HEK293 (cell line): ENCODE results near the gene BATF3.
A peak's percentile ranks its signal among the peaks of the same experiment; 100 is the strongest.

Experiments used
- HOXA7 ChIP-seq: sonication (generic); formaldehyde crosslinking; IDR thresholded peaks from 2 replicates; pipeline ENCODE4 v1.8.1; 2022; ENCODE audit warnings: missing genetic modification reagents, borderline replicate concordance
- PRDM1 ChIP-seq: fragments of 450-650 bp; formaldehyde crosslinking; IDR thresholded peaks from 2 replicates; pipeline ENCODE4; 2016; ENCODE audit warnings: missing biosample characterization, missing genetic modification characterization
- PRDM6 ChIP-seq: fragments of 450-650 bp; formaldehyde crosslinking; IDR thresholded peaks from 2 replicates; pipeline ENCODE4 v1.5.1; 2017; ENCODE audit warnings: missing biosample characterization, missing genetic modification characterization
- SCRT1 ChIP-seq: fragments of 450-650 bp; formaldehyde crosslinking; IDR thresholded peaks from 2 replicates; pipeline ENCODE4 v1.5.1; 2016; ENCODE audit warnings: missing biosample characterization, missing genetic modification characterization, borderline replicate concordance
- SP7 ChIP-seq: fragments of 450-650 bp; formaldehyde crosslinking; IDR thresholded peaks from 2 replicates; pipeline ENCODE4 v1.5.1; 2016; ENCODE audit warnings: missing biosample characterization, missing genetic modification characterization
- TCF7L2 ChIP-seq: IDR thresholded peaks from 2 replicates; pipeline ENCODE4 v1.6.1; 2011; ENCODE audit warnings: low read depth, mild to moderate bottlenecking, inconsistent platforms, low read length, moderate library complexity, borderline replicate concordance
- WT1 ChIP-seq: fragments of 450-650 bp; formaldehyde crosslinking; IDR thresholded peaks from 2 replicates; pipeline ENCODE4 v1.5.1; 2016; ENCODE audit warnings: missing biosample characterization, missing genetic modification characterization
- ZBTB11 ChIP-seq: fragments of 450-650 bp; formaldehyde crosslinking; conservative IDR thresholded peaks from 2 replicates; pipeline ENCODE4 v1.5.1; 2016; ENCODE audit warnings: low read depth, missing biosample characterization, missing genetic modification characterization
- ZBTB7A ChIP-seq: fragments of 450-650 bp; formaldehyde crosslinking; IDR thresholded peaks from 2 replicates; pipeline ENCODE4 v1.5.1; 2016; ENCODE audit warnings: low read depth, missing biosample characterization, missing genetic modification characterization
- ZNF114 ChIP-seq: fragments of 450-650 bp; formaldehyde crosslinking; IDR thresholded peaks from 2 replicates; pipeline ENCODE4 v1.5.0; 2017; ENCODE audit warnings: missing biosample characterization, missing genetic modification characterization
- ZNF146 ChIP-seq: fragments of 450-650 bp; formaldehyde crosslinking; IDR thresholded peaks from 2 replicates; pipeline ENCODE4 v1.5.1; 2016; ENCODE audit warnings: missing biosample characterization, missing genetic modification characterization
- ZNF169 ChIP-seq: fragments of 450-650 bp; formaldehyde crosslinking; IDR thresholded peaks from 2 replicates; pipeline ENCODE4 v1.5.1; 2016; ENCODE audit warnings: missing biosample characterization, missing genetic modification characterization
- ZNF175 ChIP-seq: fragments of 450-650 bp; formaldehyde crosslinking; IDR thresholded peaks from 2 replicates; pipeline ENCODE4 v1.5.1; 2016; ENCODE audit warnings: missing biosample characterization, missing genetic modification characterization
- ZNF2 ChIP-seq: fragments of 450-650 bp; formaldehyde crosslinking; IDR thresholded peaks from 2 replicates; pipeline ENCODE4 v1.5.1; 2016; ENCODE audit warnings: missing biosample characterization, missing genetic modification characterization
- ZNF239 ChIP-seq: fragments of 450-650 bp; formaldehyde crosslinking; IDR thresholded peaks from 2 replicates; pipeline ENCODE4 v1.5.1; 2016; ENCODE audit warnings: missing biosample characterization, missing genetic modification characterization
- ZNF280D ChIP-seq: fragments of 450-650 bp; formaldehyde crosslinking; IDR thresholded peaks from 2 replicates; pipeline ENCODE4 v1.5.1; 2016; ENCODE audit warnings: missing biosample characterization, missing genetic modification characterization
- ZNF398 ChIP-seq: fragments of 450-650 bp; formaldehyde crosslinking; IDR thresholded peaks from 2 replicates; pipeline ENCODE4 v1.5.1; 2017; ENCODE audit warnings: missing biosample characterization, missing genetic modification characterization
- ZNF548 ChIP-seq: fragments of 450-650 bp; formaldehyde crosslinking; IDR thresholded peaks from 2 replicates; pipeline ENCODE4 v1.5.1; 2016; ENCODE audit warnings: missing biosample characterization, missing genetic modification characterization
- ZNF549 ChIP-seq: fragments of 450-650 bp; IDR thresholded peaks from 2 replicates; pipeline ENCODE4 v1.5.1; 2018; ENCODE audit warnings: missing biosample characterization, missing genetic modification characterization, mild to moderate bottlenecking, inconsistent platforms, moderate library complexity
- ZNF670 ChIP-seq: fragments of 450-650 bp; formaldehyde crosslinking; IDR thresholded peaks from 2 replicates; pipeline ENCODE4 v1.5.1; 2016; ENCODE audit warnings: missing biosample characterization, missing genetic modification characterization, low read depth
- ZNF677 ChIP-seq: fragments of 450-650 bp; IDR thresholded peaks from 2 replicates; pipeline ENCODE4 v1.5.0; 2018; ENCODE audit warnings: missing biosample characterization, mild to moderate bottlenecking, missing genetic modification characterization, moderate library complexity
- ZNF701 ChIP-seq: fragments of 450-650 bp; formaldehyde crosslinking; IDR thresholded peaks from 2 replicates; pipeline ENCODE4 v1.5.1; 2016; ENCODE audit warnings: missing biosample characterization, missing genetic modification characterization
- ZNF777 ChIP-seq: fragments of 450-650 bp; formaldehyde crosslinking; IDR thresholded peaks from 2 replicates; pipeline ENCODE4 v1.5.1; 2017; ENCODE audit warnings: missing biosample characterization, missing genetic modification characterization, borderline replicate concordance
- ZNF792 ChIP-seq: fragments of 450-650 bp; formaldehyde crosslinking; IDR thresholded peaks from 2 replicates; pipeline ENCODE4 v1.5.1; 2016; ENCODE audit warnings: missing biosample characterization, missing genetic modification characterization
- ZNF837 ChIP-seq: fragments of 450-650 bp; formaldehyde crosslinking; IDR thresholded peaks from 2 replicates; pipeline ENCODE4 v1.5.1; 2016; ENCODE audit warnings: missing biosample characterization, missing genetic modification characterization
- ZSCAN30 ChIP-seq: fragments of 450-650 bp; IDR thresholded peaks from 2 replicates; pipeline ENCODE4 v1.5.1; 2018; ENCODE audit warnings: missing biosample characterization, mild to moderate bottlenecking, missing genetic modification characterization, moderate library complexity

BATF3 gene

GRCh38 chr1:212667223-212668139 lies 32.2 kb downstream of the BATF3 start (continued):
- TF ChIP-seq PRDM6 (no peak), ZNF701 (no peak), PRDM1 (tag by site-specific recombination) (no peak), ZNF280D (no peak), SP7 (no peak), ZNF777 (no peak), ZNF169 (tag by site-specific recombination) (no peak), ZNF792 (tag by site-specific recombination) (no peak), ZNF398 (tag by site-specific recombination) (peak; percentile 82), ZNF175 (tag by site-specific recombination) (no peak), HOXA7 (CRISPR knock-in tag) (no peak), ZNF2 (tag by site-specific recombination) (no peak), ZNF549 (tag by site-specific recombination) (no peak), ZNF837 (tag by site-specific recombination) (no peak), ZNF146 (tag by site-specific recombination) (no peak), TCF7L2 (no peak), WT1 (tag by site-specific recombination) (no peak), ZBTB7A (tag by site-specific recombination) (no peak), ZNF239 (no peak), ZNF670 (tag by site-specific recombination) (no peak), ZBTB11 (tag by site-specific recombination) (no peak), ZNF548 (tag by site-specific recombination) (no peak), ZSCAN30 (tag by site-specific recombination) (no peak), ZNF114 (tag by site-specific recombination) (no peak), SCRT1 (tag by site-specific recombination) (no peak), ZNF677 (tag by site-specific recombination) (no peak)
